NCI-H1694 (cell line): ENCODE measurements around the gene MED31.
"Not testable (repeated sequence)": the region's sequence is repeated elsewhere in the genome, so short reads cannot be mapped to it uniquely, and the experiment has no call there.

Experiments used
- DNase-seq: peaks from one replicate; lab custom pipeline; 2025; lab: John Stamatoyannopoulos, UW

The MED31 gene

DNA sequence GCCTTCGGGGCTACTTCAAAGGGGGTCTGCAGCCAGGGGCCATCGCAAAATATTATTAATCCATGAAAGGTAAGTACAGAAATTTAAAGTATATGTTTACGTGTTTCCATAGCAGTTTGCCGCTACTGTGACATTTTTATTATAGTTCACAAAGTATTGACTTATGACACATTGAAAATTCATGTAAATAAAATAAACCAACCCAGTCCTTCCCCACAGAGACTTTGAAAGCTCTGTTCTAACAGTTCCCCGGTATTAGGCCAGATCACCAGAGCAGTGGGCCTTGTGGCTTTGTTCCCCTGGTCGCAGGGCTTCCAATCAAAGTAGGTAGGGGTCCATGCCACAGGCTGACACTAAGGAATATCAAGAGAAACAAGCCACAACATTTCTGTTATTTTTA lies 24.8 kb downstream of the MED31 start:
- DNase-seq, result no peak

DNA sequence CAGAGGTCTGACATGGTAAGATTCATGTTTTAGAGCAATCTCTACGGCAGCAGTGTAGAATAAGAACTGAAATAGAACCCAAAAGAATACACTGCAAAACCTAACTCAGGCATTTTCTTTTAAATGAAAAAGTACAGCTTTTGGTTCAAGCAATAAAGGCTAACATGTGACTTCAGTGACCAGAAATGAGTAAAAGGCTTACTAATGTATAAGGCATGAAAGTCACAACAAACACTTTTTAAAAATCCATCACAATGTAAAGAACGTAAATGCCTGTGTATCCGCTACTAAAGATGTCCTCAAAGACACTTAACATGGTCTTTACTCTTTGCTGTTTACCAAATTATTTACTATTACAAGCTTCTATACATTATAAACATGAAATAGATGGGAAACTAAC lies 27.5 kb downstream of the MED31 start:
- DNase-seq, result no peak

DNA sequence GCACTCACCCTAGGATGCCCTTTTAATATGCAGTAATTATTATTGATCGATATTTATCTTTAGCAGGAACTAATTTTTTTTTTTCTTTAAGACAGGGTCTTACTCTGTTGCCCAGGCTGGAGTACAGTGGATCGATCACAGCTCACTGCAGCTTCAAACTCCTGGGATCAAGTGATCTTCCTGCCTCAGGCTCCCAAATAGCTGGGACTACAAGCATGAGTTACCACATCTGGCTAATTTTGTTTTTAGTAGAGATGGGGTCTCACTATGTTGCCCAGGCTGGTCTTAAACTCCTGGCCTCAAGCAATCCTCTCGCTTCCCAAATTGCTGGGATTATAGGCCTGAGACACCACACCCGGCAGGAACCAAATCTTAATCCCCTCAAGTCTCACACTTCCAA lies 40.2 kb downstream of the MED31 start:
- DNase-seq, result no peak

DNA sequence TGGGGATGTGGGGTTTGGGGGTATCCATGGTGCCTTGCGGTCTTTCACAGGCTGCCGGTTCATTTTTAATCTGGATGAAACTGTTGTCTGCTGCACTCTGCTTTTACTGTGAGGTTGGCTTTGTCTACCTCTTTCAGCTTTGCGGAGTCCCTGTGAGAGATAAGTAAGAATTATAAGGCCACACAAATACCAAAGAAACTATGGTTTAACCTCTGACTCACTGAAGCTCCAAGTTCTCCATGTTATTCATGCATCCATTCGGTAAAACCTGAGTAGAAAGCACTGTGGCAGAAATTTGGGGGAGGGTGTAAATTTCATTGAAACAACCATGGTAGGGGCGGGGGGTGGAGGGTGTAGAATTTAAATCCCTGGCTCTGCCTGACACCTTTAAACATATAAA lies 41.4 kb downstream of the MED31 start:
- DNase-seq, result no peak

DNA sequence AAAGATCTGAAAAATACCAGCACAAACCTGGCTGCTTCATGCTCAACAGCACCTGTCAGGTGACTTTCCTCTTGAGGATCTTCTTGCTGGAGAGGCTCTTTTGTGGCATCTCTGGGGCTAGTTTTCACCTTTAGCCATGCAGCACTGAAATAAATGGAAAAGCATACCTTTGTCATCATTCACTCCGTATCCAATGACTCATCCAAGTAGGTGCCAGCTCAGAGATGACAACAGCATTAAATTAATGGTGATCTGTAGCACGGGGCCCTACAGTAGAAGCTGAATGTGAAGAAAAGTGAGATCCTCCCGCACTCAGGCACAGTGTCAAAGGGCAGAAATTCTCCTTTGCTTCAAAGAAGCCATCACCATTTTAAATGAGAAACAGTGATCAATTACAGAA lies 43.1 kb downstream of the MED31 start:
- DNase-seq, result no peak

DNA sequence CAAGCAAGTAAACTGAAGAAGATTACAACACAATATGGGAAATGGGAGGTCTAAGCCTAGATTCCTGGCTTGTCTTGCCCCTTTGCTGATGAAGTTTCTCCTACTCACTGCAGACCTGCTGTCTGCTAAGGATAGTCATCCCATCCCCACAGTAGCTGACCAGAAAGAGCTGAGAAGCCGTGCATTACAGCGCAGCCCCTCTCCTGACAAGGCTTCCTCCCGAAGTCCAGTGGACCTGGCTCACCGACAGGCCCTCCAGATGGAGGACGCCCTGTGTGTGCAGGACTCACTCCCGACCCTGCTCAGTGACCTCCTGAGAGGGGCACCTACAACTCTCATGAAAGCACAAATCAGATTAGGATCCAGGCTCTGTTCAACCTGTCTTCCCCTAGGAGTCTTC lies 46.3 kb downstream of the MED31 start:
- no peak for DNase-seq

DNA sequence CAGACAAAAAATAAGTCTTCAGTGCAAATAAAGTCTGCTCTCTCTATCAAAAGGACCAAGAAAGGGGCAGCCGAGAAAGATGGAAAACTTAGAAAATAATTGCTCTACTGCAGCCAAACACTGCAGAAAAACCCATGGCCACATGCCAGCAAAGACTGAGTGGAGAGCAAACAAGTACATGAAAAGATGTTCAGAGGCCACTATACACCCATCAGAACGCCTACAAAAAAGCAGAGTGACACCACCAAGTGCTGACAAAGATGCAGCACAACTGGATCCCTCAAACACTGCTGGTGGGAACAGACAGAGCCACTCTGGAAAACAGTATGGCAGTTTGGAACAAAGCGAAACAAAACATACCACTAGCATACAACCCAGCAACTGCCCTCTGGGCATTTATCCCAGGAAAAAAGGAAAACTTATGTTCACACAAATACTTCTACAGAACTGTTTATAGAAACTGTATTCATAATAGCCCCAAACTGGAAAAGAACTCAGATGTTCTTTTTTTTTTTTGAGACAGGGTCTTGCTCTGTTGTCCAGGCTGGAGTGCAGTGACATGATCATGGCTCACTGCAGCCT lies 47.6 kb downstream of the MED31 start:
- DNase-seq, result no peak

DNA sequence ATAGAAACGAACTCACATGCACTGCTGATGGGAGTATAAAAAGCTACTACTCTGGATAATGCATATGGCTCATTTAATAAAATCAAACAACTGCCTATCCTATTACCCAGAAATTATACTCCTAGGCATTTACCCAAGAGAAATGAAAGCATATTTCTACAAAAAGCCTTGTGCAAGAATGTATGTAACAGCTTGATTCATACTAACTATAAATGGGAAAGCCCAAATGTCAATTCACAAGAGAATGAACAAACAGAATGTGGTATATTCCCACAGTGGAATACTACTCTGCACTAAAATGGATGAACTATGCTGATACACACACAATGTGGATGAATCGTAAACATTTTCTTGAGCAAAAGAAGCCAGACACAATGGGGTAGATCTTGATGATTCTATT lies 49.3 kb downstream of the MED31 start:
- DNase-seq, result no peak

DNA sequence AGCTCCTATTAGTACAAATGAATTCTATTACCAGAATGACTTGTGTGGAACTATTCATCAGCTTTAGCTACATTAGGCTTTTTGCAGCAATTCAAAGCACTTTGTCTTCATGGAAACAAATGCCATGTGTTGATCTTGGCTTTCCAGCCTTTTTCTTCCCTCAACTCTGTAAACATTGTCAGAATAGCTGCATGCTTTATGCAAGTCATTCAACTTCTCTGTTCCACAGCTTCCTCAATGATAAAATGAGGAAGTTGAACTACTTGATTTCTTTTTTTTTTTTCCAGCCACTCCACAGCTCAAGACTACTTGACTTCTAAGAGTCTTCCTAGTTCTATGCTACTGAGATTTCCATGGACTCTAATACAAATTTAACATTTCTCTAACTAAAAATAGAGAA lies 52.0 kb downstream of the MED31 start:
- DNase-seq, result no peak

DNA sequence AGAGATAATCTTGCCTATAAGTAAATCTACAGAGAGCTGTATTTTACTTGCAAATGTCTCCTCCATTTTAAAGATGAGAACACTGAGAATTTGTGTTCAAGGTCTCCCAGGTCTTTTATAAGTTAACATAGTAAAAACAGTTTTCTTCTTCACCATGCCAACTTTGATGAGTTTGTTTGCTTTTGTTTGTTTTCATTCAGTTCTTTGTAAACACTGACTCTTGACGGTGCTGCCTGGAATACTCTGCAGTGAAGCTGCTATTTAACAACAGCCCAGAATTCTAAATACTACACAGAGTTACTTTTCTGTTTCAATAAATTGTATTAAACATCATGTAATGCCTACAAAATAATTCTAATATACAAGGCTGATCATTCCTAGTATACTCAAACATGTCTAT lies 53.7 kb downstream of the MED31 start:
- no peak for DNase-seq

DNA sequence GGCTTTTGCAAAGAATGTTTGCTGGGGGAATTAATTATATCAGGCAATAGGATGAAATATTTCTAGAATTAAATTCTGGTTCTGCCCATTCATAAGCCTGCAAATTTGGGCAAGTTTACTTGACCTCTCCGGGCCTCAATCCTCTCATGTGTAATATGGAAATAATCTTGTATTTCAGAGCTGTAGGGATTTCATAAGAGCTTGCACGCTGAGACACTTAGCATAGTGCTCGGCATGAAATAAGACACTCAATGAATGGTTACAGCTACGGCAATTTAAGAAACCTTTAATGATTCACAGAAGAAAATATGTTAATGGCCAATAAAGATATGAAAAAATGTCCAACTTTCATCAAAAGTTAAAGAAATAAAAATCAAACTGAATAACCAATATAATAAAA lies 54.5 kb downstream of the MED31 start:
- DNase-seq, result no peak

DNA sequence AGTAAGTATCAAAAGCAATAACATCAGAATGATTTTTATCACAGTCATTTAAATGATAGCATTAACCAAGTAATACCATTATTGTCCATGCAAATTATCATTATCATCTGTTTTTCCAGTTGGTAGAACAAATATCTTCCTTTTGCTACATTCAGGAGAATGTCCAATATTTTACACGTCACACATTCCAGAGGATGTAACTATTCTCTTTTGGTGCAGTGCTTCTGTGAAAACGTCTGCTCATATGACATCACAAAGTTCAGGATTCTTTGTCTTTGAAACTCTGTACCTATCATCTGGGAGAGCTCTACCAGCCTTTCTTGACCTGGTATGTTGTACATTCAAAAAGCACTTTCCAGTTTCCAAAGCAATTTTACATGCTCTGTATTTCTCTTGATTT lies 54.9 kb downstream of the MED31 start:
- DNase-seq, result no peak

DNA sequence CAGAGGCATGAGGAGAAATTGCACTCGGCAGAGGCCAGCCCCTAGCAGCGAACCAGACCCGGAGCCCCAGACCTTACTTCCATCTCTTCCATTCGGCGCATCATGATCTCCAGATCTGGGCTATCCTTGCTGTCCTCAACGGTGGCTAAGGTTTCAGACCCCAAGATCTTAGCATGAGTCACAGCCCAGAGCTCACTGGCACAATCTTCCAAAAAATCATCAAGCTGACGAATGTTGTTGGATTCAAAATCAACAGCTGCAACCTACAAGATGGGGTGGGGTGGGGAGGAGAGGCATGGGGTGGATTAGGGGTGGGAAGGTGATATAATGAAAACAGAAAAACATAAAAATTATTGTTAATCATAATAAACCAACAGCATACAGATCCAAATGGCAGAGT lies 55.3 kb downstream of the MED31 start:
- DNase-seq, result no peak

DNA sequence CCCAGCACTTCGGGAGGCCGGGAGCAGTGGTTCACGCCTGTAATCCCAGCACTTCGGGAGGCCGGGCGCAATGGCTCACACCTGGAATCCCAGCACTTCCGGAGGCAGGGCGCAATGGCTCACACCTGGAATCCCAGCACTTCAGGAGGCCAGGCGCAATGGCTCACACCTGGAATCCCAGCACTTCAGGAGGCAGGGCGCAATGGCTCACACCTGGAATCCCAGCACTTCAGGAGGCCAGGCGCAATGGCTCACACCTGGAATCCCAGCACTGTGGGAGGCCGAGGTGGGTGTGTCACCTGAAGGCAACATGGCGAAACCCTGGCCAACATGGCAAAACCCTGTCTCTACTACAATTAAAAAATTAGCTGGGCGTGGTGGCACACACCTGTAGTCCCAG lies 58.0 kb downstream of the MED31 start:
- DNase-seq, result not testable (repeated sequence)
